ENCODE measurements around the gene PDXP. TPM values are rescaled to one million over a fixed set of nuclear protein-coding genes. Genes with fewer than 3 reads are reported as not detected.

Gene PDXP
- polyA plus RNA-seq, 1 experiment: 24.0 TPM

DNA sequence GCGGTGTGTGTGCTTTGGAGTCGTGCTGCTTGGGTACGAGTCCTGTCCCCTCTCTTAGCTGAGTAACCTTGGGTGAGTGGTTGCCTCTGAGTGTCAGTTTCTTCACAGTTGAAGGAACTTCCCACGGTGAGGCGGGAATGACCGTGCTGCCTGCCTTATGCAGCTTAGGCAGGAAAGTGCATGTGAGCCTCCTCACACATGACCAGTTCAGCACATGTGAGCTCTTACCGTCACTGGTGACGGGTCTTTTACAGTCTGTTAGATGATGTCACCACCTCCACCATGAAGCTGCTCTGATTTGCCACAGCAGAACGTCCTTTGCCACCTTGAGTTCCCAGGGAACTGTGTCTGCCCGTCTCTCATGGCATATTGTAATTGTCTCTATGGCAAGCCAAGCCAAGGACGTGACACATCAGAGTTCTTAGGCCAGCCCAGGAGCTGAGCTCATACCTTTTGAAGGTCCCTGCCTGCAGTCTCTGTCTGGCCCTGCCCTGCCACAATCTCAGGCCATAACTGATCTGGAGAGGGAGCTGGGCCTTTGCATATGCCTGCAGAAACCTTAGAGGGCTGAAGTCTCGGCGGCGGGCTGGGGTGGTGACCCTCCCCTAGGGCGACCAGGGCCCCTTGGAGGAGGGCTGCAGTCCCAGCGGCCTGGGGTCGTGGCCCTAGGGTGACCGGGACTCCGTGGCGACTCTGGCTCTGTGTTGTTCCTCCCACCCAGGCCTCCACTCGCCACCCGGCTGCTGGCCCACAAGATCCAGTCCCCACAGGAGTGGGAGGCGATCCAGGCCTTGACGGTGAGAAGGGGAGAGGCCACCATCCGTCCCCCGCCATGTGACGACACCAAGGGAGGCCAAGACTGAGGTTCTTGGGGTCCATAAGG lies 42.1 kb upstream of the PDXP start:
- ChIA-PET CTCF (interaction anchor here (1.1 to 2.5 kb wide), 3 partner anchors 9 to 26 kb away, joined by 3 to 13 read pairs (median 3); partner anchors contain the start of gene GGA1), POLR2A (no interaction called here)
- Histone ChIP-seq H3K36me3 (ENCODE audit: control insufficient read depth, insufficient read depth, low read length) (peaks cover 13% of the 10 kb centered on the region), H3K27me3 (ENCODE audit: control insufficient read depth, insufficient read depth, low read length) (no peaks in the 10 kb centered on the region), H3K4me3 (ENCODE audit: low read depth, low read length) (no peak overlapping the region)
- DNase-seq (ENCODE audit: low read depth): no peak
- TF ChIP-seq, protein P1, sequence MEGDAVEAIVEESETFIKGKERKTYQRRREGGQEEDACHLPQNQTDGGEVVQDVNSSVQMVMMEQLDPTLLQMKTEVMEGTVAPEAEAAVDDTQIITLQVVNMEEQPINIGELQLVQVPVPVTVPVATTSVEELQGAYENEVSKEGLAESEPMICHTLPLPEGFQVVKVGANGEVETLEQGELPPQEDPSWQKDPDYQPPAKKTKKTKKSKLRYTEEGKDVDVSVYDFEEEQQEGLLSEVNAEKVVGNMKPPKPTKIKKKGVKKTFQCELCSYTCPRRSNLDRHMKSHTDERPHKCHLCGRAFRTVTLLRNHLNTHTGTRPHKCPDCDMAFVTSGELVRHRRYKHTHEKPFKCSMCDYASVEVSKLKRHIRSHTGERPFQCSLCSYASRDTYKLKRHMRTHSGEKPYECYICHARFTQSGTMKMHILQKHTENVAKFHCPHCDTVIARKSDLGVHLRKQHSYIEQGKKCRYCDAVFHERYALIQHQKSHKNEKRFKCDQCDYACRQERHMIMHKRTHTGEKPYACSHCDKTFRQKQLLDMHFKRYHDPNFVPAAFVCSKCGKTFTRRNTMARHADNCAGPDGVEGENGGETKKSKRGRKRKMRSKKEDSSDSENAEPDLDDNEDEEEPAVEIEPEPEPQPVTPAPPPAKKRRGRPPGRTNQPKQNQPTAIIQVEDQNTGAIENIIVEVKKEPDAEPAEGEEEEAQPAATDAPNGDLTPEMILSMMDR (IDR thresholded peaks at IDR 0.05; ENCODE audit: insufficient read depth, low read depth, low read length): no peak

DNA sequence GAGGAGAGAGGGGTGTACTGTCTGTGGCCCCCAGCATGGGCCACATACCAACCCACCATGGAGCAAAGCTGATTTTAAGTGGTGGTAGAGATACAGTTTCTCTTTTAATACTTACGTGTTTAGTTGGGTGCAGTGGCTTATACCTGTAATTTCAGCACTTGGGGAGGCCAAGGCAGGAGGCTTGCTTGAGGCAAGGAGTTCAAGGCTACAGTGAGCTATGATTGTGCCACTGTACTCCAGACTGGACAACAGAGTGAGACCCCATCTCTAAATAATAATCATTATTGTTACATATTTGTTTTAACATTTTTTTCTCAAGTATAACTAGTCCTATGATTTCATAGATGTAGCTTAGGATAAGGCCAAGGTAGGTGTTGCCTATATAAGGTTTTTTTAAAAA lies 41.1 kb upstream of the PDXP start:
- Histone ChIP-seq H3K4me3 (ENCODE audit: low read depth, low read length) (no peak overlapping the region), H3K27me3 (ENCODE audit: control insufficient read depth, insufficient read depth, low read length) (no peaks in the 10 kb centered on the region), H3K36me3 (ENCODE audit: control insufficient read depth, insufficient read depth, low read length) (peaks cover 13% of the 10 kb centered on the region)
- TF ChIP-seq, protein P1 (IDR thresholded peaks at IDR 0.05; ENCODE audit: insufficient read depth, low read depth, low read length): no peak
- CTCF ChIA-PET: interaction anchor here (1.1 to 2.8 kb wide), 3 partner anchors 10 to 75 kb away, joined by 3 to 13 read pairs (median 9); partner anchors contain the start of gene GGA1
- POLR2A ChIA-PET: no interaction called here
- DNase-seq (ENCODE audit: low read depth): no peak

DNA sequence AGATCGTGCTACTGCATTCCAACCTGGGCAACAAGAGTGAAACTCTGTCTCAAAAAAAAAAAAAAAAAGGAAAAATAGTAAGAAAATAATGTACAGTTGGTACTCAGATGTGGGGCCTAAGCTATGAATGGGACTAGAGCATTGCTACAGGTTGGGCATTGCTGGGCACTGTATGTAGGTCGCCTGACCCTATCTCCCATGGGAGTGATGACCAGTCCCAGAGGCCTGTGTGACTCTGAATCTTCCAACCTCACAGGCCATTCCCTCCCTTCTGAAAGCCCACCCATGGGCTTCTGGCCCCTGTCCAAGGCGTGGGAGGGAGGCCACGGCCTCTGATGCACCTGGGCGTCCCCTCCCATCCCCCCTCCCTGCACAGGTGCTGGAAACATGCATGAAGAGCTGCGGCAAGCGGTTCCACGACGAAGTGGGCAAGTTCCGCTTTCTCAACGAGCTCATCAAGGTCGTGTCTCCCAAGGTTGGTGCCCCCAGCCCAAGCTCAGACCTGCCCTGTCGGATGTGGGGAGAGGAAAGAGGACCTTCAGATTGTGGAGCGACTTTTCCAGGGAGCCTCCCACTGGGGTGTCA lies 40.4 kb upstream of the PDXP start:
- H3K4me3 ChIP-seq (ENCODE audit: low read depth, low read length): no peak overlapping the region
- no peak for DNase-seq (ENCODE audit: low read depth)
- ChIA-PET CTCF (interaction anchor here (1.1 to 2.8 kb wide), 4 partner anchors 11 to 76 kb away, joined by 3 to 13 read pairs (median 8); partner anchors contain the start of gene GGA1), POLR2A (no interaction called here)
- H3K27me3 ChIP-seq (ENCODE audit: control insufficient read depth, insufficient read depth, low read length): no peaks in the 10 kb centered on the region
- TF ChIP-seq, protein P1 (IDR thresholded peaks at IDR 0.05; ENCODE audit: insufficient read depth, low read depth, low read length): no peak
- peaks cover 14% of the 10 kb centered on the region for H3K36me3 ChIP-seq (ENCODE audit: control insufficient read depth, insufficient read depth, low read length)

DNA sequence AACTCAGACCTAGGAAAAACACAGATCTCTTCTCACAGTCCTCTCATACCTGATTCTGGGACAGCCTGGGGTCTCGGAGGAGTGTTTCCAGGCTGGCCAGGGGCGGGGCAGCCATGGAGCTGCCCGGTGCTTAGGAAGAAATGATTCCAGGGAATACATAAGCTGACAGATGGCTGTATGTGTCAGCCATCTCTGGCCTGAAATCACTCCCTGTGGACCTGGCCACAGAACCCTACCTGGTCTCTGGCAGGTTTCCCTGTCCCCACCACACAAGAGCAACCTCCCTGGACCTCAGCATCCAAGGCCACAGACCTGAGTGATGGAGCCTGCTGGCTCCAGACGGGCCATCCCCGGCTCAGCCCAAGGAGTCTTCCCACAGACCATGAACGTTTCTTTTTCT lies 39.8 kb upstream of the PDXP start:
- peaks cover 16% of the 10 kb centered on the region for H3K36me3 ChIP-seq (ENCODE audit: control insufficient read depth, insufficient read depth, low read length)
- no peak for DNase-seq (ENCODE audit: low read depth)
- no peaks in the 10 kb centered on the region for H3K27me3 ChIP-seq (ENCODE audit: control insufficient read depth, insufficient read depth, low read length)
- ChIA-PET CTCF (interaction anchor here (1.0 to 2.8 kb wide), 3 partner anchors 24 to 73 kb away, joined by 3 to 9 read pairs (median 6); no protein-coding TSS in a partner anchor), POLR2A (no interaction called here)
- TF ChIP-seq, protein P1 (IDR thresholded peaks at IDR 0.05; ENCODE audit: insufficient read depth, low read depth, low read length): no peak
- H3K4me3 ChIP-seq (ENCODE audit: low read depth, low read length): no peak overlapping the region

DNA sequence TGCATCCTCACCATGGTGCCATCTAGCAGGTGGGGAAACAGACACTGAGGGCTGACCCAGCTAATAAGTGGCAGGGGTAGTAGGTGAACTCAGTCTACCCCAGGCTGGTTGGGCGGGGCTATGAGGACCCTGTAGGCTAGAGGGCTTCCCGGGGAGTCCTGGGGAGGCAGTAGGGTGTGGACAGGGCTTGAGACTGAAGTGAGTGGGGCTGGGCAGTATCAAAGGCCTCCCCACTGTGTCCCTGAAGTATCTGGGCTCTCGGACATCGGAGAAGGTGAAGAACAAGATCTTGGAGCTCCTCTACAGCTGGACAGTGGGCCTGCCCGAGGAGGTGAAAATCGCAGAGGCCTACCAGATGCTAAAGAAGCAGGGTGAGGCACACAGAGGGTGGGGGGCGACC lies 38.5 kb upstream of the PDXP start:
- CTCF ChIA-PET: interaction anchor here (0.9 to 6.8 kb wide), 6 partner anchors 12 to 115 kb away, joined by 3 to 35 read pairs (median 4); no protein-coding TSS in a partner anchor
- DNase-seq (ENCODE audit: low read depth): no peak

More for the DNA sequence above, 38.5 kb upstream of the PDXP start:
- TF ChIP-seq, protein P1 (IDR thresholded peaks at IDR 0.05; ENCODE audit: insufficient read depth, low read depth, low read length): no peak
- no peaks in the 10 kb centered on the region for H3K27me3 ChIP-seq (ENCODE audit: control insufficient read depth, insufficient read depth, low read length)
- H3K36me3 ChIP-seq (ENCODE audit: control insufficient read depth, insufficient read depth, low read length): peaks cover 16% of the 10 kb centered on the region
- H3K4me3 ChIP-seq (ENCODE audit: low read depth, low read length): no peak overlapping the region
- POLR2A ChIA-PET: no interaction called here

All from BJ (cell line).